ENCODE measurements around the gene TES. TPM values are rescaled to one million over a fixed set of nuclear protein-coding genes. Genes with fewer than 3 reads are reported as not detected.

The TES gene
- total RNA-seq, 2 donors from 2014 or later = 69.1 to 124 TPM

DNA sequence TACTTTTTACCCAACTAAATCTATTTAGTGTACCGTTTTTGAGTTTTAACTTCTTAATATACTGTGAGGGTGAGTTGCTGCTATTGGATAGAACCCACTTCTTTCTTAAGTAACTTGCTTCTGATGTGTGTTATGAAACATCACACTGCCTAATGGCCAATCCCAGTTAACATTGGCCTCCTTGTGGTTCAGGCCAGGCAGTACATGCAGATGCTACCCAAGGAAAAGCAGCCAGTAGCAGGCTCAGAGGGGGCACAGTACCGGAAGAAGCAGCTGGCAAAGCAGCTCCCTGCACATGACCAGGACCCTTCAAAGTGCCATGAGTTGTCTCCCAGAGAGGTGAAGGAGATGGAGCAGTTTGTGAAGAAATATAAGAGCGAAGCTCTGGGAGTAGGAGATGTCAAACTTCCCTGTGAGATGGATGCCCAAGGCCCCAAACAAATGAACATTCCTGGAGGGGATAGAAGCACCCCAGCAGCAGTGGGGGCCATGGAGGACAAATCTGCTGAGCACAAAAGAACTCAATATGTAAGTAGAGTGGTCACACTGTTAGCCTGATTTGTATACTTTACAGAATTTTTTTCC is 39.7 kb downstream of the TES start:
- ATAC-seq = peak; percentile 58 to 71
- no peak overlapping the region for H3K4me3 Mint-ChIP-seq
- H3K9me3 Mint-ChIP-seq = peaks cover 4% of the 10 kb centered on the region
- no peak for DNase-seq (ENCODE audit: low spot score)
- H3K27ac Mint-ChIP-seq = peak overlapping the region in 1 of 2 donors; percentile 79
- peaks cover 37% of the 10 kb centered on the region for H3K36me3 Mint-ChIP-seq
- H3K27me3 Mint-ChIP-seq = no peaks in the 10 kb centered on the region
- peaks cover 32 to 42% of the 10 kb centered on the region in 2 donors for H3K4me1 Mint-ChIP-seq (ENCODE audit: low read depth in 2 of 2)

GRCh38 chr7:116251675-116252074 is 41.3 kb downstream of the TES start:
- Mint-ChIP-seq H3K9me3 (no peaks in the 10 kb centered on the region), H3K4me1 (ENCODE audit: low read depth in 2 of 2) (peaks cover 19 to 28% of the 10 kb centered on the region in 2 donors), H3K27me3 (no peaks in the 10 kb centered on the region), H3K36me3 (peaks cover 23% of the 10 kb centered on the region), H3K27ac (no peak overlapping the region), H3K4me3 (no peak overlapping the region)
- DNase-seq (ENCODE audit: low spot score) (no peak), ATAC-seq (no peak)

DNA sequence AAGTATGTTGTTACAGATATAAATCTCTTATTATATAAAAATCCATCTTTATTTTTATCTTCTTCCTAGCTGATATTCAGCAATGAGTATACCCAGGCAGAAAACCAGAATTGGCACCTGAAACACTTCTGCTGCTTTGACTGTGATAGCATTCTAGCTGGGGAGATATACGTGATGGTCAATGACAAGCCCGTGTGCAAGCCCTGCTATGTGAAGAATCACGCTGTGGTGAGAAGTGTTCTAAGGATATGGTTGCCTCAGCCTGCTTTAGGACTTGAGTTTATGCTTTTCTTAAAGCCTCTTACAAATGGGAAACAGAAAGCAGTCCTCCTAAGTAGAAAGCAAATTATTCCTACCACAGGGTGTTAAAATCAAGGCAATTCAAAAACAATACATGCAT is 41.9 kb downstream of the TES start:
- DNase-seq (ENCODE audit: low spot score) = no peak
- no peak overlapping the region for H3K4me3 Mint-ChIP-seq
- ATAC-seq = peak in 1 of 2 donors; percentile 61
- H3K4me1 Mint-ChIP-seq (ENCODE audit: low read depth in 2 of 2) = peaks cover 14 to 25% of the 10 kb centered on the region in 2 donors
- H3K9me3 Mint-ChIP-seq = no peaks in the 10 kb centered on the region
- H3K27me3 Mint-ChIP-seq = no peaks in the 10 kb centered on the region
- no peak overlapping the region for H3K27ac Mint-ChIP-seq
- H3K36me3 Mint-ChIP-seq = peaks cover 18% of the 10 kb centered on the region

- ATAC-seq = no peak
- Mint-ChIP-seq H3K9me3 (no peaks in the 10 kb centered on the region), H3K4me3 (no peak overlapping the region), H3K27ac (no peak overlapping the region), H3K36me3 (peaks cover 8% of the 10 kb centered on the region), H3K27me3 (no peaks in the 10 kb centered on the region), H3K4me1 (ENCODE audit: low read depth in 2 of 2) (peaks cover 6 to 28% of the 10 kb centered on the region in 2 donors)
- no peak for DNase-seq (ENCODE audit: low spot score)
Measured at GRCh38 chr7:116257156-116257555, 46.8 kb downstream of the TES start.

DNA sequence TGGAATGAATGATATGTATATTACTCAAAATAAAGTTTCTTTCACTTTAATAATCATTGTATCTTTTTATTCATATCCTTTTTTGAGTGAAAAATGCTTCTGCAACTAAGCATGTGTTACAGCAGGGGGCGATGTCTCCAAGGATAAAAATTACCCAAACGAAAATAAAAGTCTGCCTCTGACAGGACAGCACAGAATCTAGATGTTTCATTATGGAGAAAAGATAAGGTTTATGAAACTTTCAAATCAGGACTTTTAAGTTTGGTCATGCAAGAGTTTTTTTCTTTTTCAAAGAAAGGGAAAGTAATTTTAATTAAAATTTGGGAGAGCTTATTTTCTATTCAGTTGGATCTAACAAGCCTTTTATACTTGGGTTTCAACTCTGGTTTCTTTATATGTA is 48.4 kb downstream of the TES start:
- Mint-ChIP-seq H3K27ac (peak overlapping the region in 1 of 2 donors; percentile 51), H3K4me3 (no peak overlapping the region), H3K36me3 (peaks cover 3% of the 10 kb centered on the region), H3K27me3 (no peaks in the 10 kb centered on the region), H3K9me3 (no peaks in the 10 kb centered on the region), H3K4me1 (ENCODE audit: low read depth in 2 of 2) (peaks cover 2 to 29% of the 10 kb centered on the region in 2 donors)
- ATAC-seq (no peak), DNase-seq (ENCODE audit: low spot score) (no peak)

DNA sequence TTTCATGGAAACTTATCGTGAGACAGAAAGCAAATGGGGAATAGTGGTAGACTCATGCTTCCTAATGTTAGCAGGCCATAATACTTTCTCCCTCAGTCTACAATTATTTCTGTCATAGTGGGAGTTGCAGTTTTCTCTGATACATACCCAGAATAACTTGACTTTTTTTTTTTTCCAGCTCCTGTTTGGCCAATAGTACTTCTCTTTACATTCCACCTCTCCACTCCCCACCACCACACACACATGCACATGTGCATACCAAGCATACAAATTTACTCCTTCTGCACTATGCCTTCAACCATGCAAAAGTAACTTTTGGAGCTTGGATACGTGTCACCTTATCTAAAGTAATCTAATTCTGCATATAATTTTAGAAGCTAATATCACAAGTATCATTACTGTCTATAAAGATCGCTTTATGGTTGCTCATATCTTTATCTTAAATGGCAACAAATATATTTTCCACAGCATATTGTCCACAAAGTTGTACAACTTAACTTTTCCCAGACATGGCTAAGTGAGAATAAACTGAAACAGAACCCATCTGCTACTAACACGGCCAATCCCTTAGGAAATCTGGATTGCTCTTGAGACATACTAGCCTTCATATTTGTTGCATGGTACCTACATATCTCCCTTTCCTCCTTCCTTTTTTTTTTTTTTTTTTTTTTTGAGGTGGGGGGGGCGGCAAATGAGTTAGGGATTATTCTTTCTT is 49.0 kb downstream of the TES start:
- DNase-seq (ENCODE audit: low spot score) (no peak), ATAC-seq (no peak)
- peak overlapping the region in 1 of 2 donors; percentile 51 for H3K27ac Mint-ChIP-seq
- no peaks in the 10 kb centered on the region for H3K9me3 Mint-ChIP-seq
- peaks cover 0 to 29% of the 10 kb centered on the region in 2 donors for H3K4me1 Mint-ChIP-seq (ENCODE audit: low read depth in 2 of 2)
- H3K27me3 Mint-ChIP-seq = no peaks in the 10 kb centered on the region
- H3K36me3 Mint-ChIP-seq = no peaks in the 10 kb centered on the region
- no peak overlapping the region for H3K4me3 Mint-ChIP-seq

DNA sequence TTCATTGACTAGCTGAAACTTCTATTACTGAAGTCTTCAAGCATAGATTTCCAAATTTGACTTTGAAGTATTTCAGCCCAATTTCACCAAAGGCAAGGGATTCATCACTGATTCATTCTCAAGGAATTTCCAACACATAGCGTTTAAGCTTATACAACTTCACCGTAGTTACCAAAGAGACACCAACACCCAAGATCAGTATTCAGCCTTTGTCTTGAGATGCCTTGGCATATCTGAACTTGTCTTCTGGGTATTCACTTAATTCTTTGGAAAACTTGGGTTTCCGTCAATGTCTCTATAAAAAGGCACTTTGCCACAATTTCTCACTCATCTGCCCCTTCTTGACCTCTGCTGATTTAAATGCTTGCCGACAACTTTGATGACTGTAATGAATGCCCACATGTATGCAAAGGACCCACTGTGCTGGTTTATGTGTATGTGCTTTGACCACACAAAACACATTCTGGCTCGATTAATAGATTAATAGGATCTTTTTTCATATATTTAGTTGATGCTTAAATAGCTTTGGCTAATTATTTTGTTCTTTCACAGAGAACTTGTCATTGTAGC is 49.6 kb downstream of the TES start:
- Mint-ChIP-seq H3K27me3 (no peaks in the 10 kb centered on the region), H3K9me3 (no peaks in the 10 kb centered on the region), H3K4me1 (ENCODE audit: low read depth in 2 of 2) (peaks cover 0 to 27% of the 10 kb centered on the region in 2 donors), H3K36me3 (no peaks in the 10 kb centered on the region), H3K27ac (no peak overlapping the region), H3K4me3 (no peak overlapping the region)
- ATAC-seq (no peak), DNase-seq (ENCODE audit: low spot score) (no peak)

DNA sequence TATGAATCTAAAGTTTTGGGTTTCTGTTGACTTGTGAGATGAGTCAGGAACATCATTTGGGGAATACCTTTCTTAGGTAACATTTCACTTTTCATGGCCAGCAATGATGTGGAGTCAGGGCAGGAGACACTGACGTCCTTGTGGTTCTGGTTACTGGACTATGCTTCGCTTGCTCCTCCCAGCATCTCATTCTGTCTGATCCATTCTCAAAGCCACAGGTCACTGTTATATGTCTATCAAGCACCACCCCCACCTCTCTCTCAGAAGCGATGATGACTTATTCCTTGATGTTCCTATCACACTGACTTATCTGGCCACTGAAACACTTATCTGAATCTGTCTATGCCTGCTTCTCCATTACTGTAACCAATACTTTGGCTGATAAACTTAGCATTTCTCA is 51.6 kb downstream of the TES start:
- Mint-ChIP-seq H3K4me1 (ENCODE audit: low read depth in 2 of 2) (peaks cover 0 to 24% of the 10 kb centered on the region in 2 donors), H3K9me3 (no peaks in the 10 kb centered on the region), H3K4me3 (no peak overlapping the region), H3K27ac (no peak overlapping the region), H3K27me3 (peaks cover 9 to 11% of the 10 kb centered on the region in 2 donors), H3K36me3 (no peaks in the 10 kb centered on the region)
- DNase-seq (ENCODE audit: low spot score) (no peak), ATAC-seq (no peak)

DNA sequence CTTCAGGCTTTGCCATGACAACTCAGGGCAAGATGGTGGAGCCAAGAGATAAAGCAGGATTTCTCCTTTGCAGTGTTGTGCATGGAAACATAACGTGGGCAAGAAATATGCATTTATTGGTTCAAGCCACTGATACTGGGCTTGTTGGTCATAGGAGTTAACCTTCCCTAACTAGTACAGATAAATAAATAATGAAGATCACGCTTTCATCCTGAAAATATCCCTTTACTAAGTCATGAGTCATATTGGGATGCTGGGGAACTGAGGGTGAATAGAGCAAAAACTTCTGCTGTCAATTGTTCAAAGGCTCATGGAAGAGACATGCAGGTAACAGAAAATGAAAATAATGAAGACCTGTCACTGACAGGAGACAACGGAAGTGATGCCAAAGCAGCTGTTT is 55.5 kb downstream of the TES start:
- Mint-ChIP-seq H3K36me3 (no peaks in the 10 kb centered on the region), H3K4me3 (no peak overlapping the region), H3K4me1 (ENCODE audit: low read depth in 2 of 2) (peaks cover 0 to 12% of the 10 kb centered on the region in 2 donors), H3K27me3 (peaks cover 18 to 26% of the 10 kb centered on the region in 2 donors), H3K27ac (no peak overlapping the region), H3K9me3 (no peaks in the 10 kb centered on the region)
- no peak for DNase-seq (ENCODE audit: low spot score)
- no peak for ATAC-seq

- no peak for DNase-seq (ENCODE audit: low spot score)
- no peak overlapping the region for H3K4me3 Mint-ChIP-seq
- H3K36me3 Mint-ChIP-seq = no peaks in the 10 kb centered on the region
- H3K27ac Mint-ChIP-seq = no peak overlapping the region
- H3K27me3 Mint-ChIP-seq = peaks cover 23 to 37% of the 10 kb centered on the region in 2 donors
- no peaks in the 10 kb centered on the region for H3K9me3 Mint-ChIP-seq
- ATAC-seq = no peak
- no peaks in the 10 kb centered on the region for H3K4me1 Mint-ChIP-seq (ENCODE audit: low read depth in 2 of 2)
Measured at GRCh38 chr7:116269466-116269865, 59.1 kb downstream of the TES start.

DNA sequence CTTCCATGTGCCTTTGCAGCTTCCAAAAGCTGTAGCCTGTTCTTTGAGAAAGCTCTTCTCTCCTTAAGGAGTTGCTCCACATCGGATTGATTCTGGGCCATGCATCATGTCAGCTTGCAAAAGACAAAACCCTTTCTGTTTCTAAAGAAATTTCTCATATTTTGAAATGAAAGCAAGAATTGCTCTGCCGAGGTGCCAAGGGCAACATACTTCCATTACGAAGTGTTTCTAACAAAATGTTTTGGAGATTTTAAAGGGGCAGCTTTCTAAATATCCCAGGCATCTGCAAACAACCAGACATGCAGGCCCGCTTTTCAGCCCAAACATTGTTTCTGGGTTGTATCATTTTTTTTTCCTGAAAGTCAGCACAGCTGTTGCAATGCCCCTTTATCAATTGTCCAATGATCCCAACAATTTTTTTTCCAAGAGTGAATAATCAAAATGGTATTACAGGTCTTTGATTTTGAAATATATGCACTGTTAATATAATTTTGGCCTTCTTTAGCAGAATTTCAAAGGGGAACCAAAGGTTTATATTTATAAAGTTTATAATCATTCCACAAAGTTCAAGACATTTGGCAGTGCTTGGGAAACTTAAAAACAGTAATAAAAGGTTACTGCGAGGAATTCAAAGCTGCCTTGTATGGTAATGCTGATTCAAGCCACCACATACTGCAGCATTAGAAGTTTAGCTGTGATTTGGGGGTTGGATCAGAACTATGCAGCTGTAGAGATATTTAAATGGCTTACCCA is 61.0 kb downstream of the TES start:
- Mint-ChIP-seq H3K9me3 (no peaks in the 10 kb centered on the region), H3K36me3 (no peaks in the 10 kb centered on the region), H3K27me3 (peaks cover 15 to 35% of the 10 kb centered on the region in 2 donors), H3K27ac (no peak overlapping the region), H3K4me3 (no peak overlapping the region), H3K4me1 (ENCODE audit: low read depth in 2 of 2) (no peaks in the 10 kb centered on the region)
- DNase-seq (ENCODE audit: low spot score) (no peak), ATAC-seq (no peak)

- Mint-ChIP-seq H3K4me3 (no peak overlapping the region), H3K27ac (no peak overlapping the region), H3K9me3 (no peaks in the 10 kb centered on the region), H3K4me1 (ENCODE audit: low read depth in 2 of 2) (no peaks in the 10 kb centered on the region), H3K36me3 (no peaks in the 10 kb centered on the region), H3K27me3 (peaks cover 18 to 43% of the 10 kb centered on the region in 2 donors)
- ATAC-seq = peak in 1 of 2 donors; percentile 71
- DNase-seq (ENCODE audit: low spot score) = no peak
Measured at GRCh38 chr7:116271963-116272886, 61.9 kb downstream of the TES start.

- H3K36me3 Mint-ChIP-seq = no peaks in the 10 kb centered on the region
- no peak overlapping the region for H3K27ac Mint-ChIP-seq
- ATAC-seq (no peak), DNase-seq (ENCODE audit: low spot score) (no peak)
- no peaks in the 10 kb centered on the region for H3K4me1 Mint-ChIP-seq (ENCODE audit: low read depth in 2 of 2)
- H3K27me3 Mint-ChIP-seq = peaks cover 18 to 49% of the 10 kb centered on the region in 2 donors
- H3K9me3 Mint-ChIP-seq = no peaks in the 10 kb centered on the region
- H3K4me3 Mint-ChIP-seq = no peak overlapping the region
Measured at GRCh38 chr7:116273283-116273917, 63.1 kb downstream of the TES start.

Data from natural killer cell treated with Interleukin-12 subunit alpha and Interleukin-12 subunit beta and Interleukin-15 and Interleukin-18, amount 100 ng/mL, for 72 hours (primary cell).